ENCODE data around the gene KIAA1191. TPM values are rescaled to one million over a fixed set of nuclear protein-coding genes. Genes with fewer than 3 reads are reported as not detected.

Gene KIAA1191
- total RNA-seq, 3 donors from 2014 or later = 63.4 to 106 (median 104) TPM

DNA sequence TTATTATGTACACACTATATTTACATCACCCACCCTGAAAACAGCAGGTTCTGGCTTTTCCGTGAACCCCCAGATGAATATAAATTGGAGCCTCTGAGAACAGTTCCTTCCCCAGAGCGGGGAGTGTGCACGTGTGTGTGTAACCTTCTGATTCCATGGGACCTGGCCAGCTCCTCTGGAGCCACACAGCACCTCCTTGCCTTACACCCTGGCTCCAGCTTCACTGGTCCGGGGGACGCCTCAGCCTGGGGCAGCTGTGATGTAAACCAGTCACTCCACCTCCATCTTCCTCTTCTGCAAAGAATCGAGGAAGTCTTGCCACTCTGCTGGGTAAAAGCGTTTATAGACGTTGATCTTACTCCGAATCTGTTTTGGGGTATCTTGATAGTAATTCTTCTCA lies 22.4 kb upstream of the KIAA1191 start:
- TF ChIP-seq, protein P1, sequence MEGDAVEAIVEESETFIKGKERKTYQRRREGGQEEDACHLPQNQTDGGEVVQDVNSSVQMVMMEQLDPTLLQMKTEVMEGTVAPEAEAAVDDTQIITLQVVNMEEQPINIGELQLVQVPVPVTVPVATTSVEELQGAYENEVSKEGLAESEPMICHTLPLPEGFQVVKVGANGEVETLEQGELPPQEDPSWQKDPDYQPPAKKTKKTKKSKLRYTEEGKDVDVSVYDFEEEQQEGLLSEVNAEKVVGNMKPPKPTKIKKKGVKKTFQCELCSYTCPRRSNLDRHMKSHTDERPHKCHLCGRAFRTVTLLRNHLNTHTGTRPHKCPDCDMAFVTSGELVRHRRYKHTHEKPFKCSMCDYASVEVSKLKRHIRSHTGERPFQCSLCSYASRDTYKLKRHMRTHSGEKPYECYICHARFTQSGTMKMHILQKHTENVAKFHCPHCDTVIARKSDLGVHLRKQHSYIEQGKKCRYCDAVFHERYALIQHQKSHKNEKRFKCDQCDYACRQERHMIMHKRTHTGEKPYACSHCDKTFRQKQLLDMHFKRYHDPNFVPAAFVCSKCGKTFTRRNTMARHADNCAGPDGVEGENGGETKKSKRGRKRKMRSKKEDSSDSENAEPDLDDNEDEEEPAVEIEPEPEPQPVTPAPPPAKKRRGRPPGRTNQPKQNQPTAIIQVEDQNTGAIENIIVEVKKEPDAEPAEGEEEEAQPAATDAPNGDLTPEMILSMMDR (IDR thresholded peaks at IDR 0.05) = no peak
- peak in 1 of 3 donors; percentile 7 for DNase-seq
- intact Hi-C loops (cut with DNase I, micrococcal nuclease) = no loop called here
- no peaks in the 10 kb centered on the region for H3K9me3 ChIP-seq
- peaks cover 11% of the 10 kb centered on the region for H3K4me1 ChIP-seq (ENCODE audit: low read depth)
- no peak for ATAC-seq
- no peaks in the 10 kb centered on the region for H3K36me3 ChIP-seq (ENCODE audit: low read depth)
- no peak overlapping the region for H3K4me3 ChIP-seq

- Histone ChIP-seq H3K4me3 (no peak overlapping the region), H3K4me1 (ENCODE audit: low read depth) (peaks cover 11% of the 10 kb centered on the region), H3K9me3 (no peaks in the 10 kb centered on the region), H3K36me3 (ENCODE audit: low read depth) (no peaks in the 10 kb centered on the region)
- DNase-seq (peak in 1 of 3 donors; percentile 48), ATAC-seq (no peak)
- TF ChIP-seq, protein P1 (IDR thresholded peaks at IDR 0.05) = no peak
- intact Hi-C loops (cut with DNase I, micrococcal nuclease) = no loop called here
These were observed 21.8 kb upstream of the KIAA1191 start for GRCh38 chr5:176383248-176383905.

DNA sequence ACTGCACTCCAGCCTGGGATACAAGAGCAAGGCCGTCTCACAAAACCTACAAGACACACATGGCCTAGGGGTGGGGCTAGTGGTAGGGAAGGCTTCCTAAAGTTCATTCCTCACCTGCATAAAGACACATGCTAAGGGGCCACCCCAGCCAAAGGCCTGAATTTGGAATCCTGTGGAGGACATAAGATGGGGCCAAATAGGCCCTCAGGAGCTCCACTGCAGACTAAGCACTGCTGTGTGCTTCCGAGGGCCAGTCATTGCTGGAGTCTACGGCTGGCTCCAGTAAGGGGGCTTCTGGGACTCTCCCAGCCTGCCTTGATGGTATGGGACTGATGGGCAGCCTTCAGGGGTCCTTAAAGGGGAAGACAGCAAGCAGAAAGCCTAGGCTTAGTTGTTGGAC lies 21.2 kb upstream of the KIAA1191 start:
- DNase-seq = no peak
- TF ChIP-seq, protein P1 (IDR thresholded peaks at IDR 0.05) = no peak
- Histone ChIP-seq H3K36me3 (ENCODE audit: low read depth) (no peaks in the 10 kb centered on the region), H3K9me3 (no peaks in the 10 kb centered on the region), H3K4me3 (no peak overlapping the region), H3K4me1 (ENCODE audit: low read depth) (peaks cover 9% of the 10 kb centered on the region)
- no peak for ATAC-seq
- intact Hi-C loops (cut with DNase I, micrococcal nuclease) = no loop called here

GRCh38 chr5:176381979-176382378 lies 20.4 kb upstream of the KIAA1191 start:
- DNase-seq (no peak), ATAC-seq (no peak)
- TF ChIP-seq, protein P1 (IDR thresholded peaks at IDR 0.05) = no peak
- H3K4me1 ChIP-seq (ENCODE audit: low read depth) = peaks cover 2% of the 10 kb centered on the region
- H3K9me3 ChIP-seq = no peaks in the 10 kb centered on the region
- no peak overlapping the region for H3K4me3 ChIP-seq
- H3K36me3 ChIP-seq (ENCODE audit: low read depth) = no peaks in the 10 kb centered on the region
- intact Hi-C loops (cut with DNase I, micrococcal nuclease) = no loop called here

DNA sequence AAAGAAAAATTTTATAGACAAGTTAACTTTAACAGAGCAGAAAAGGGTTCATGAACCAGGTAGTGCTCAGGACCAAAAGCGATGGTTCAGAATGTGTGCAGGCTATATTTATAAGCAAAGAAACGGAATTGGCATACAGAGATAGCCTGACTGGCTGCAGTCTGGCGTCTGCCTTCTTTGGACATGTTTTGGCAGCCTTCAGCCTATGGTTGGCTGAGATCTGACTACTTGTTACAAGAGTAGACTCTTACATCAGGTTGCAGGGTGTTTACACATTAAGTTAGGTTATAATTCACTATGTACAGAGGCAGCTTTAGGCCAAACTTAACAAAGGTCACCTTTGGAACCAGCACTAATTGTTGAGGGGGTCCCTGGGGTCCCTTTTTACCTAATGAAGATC lies 19.9 kb upstream of the KIAA1191 start:
- TF ChIP-seq, protein P1 (IDR thresholded peaks at IDR 0.05) = no peak
- no peak for DNase-seq
- intact Hi-C loops (cut with DNase I, micrococcal nuclease) = no loop called here
- Histone ChIP-seq H3K4me1 (ENCODE audit: low read depth) (no peaks in the 10 kb centered on the region), H3K36me3 (ENCODE audit: low read depth) (no peaks in the 10 kb centered on the region), H3K9me3 (no peaks in the 10 kb centered on the region), H3K4me3 (no peak overlapping the region)
- ATAC-seq = no peak

- Histone ChIP-seq H3K36me3 (ENCODE audit: low read depth) (no peaks in the 10 kb centered on the region), H3K4me3 (no peak overlapping the region), H3K4me1 (ENCODE audit: low read depth) (no peaks in the 10 kb centered on the region), H3K9me3 (no peaks in the 10 kb centered on the region)
- DNase-seq (no peak), ATAC-seq (no peak)
- TF ChIP-seq, protein P1 (IDR thresholded peaks at IDR 0.05) = no peak
- intact Hi-C loops (cut with DNase I, micrococcal nuclease) = no loop called here
These were observed 18.3 kb upstream of the KIAA1191 start for GRCh38 chr5:176379881-176380280.

All from mucosa of descending colon (tissue), 3 donors.